ELF-1 (cell line): ENCODE results near the gene FARP1.

ENCODE experiments used
- DNase-seq: peaks from one replicate; pipeline ENCODE4 v3.0.0-alpha.2; 2016; ENCODE audit warnings: low read depth, low spot score

The FARP1 gene

DNA sequence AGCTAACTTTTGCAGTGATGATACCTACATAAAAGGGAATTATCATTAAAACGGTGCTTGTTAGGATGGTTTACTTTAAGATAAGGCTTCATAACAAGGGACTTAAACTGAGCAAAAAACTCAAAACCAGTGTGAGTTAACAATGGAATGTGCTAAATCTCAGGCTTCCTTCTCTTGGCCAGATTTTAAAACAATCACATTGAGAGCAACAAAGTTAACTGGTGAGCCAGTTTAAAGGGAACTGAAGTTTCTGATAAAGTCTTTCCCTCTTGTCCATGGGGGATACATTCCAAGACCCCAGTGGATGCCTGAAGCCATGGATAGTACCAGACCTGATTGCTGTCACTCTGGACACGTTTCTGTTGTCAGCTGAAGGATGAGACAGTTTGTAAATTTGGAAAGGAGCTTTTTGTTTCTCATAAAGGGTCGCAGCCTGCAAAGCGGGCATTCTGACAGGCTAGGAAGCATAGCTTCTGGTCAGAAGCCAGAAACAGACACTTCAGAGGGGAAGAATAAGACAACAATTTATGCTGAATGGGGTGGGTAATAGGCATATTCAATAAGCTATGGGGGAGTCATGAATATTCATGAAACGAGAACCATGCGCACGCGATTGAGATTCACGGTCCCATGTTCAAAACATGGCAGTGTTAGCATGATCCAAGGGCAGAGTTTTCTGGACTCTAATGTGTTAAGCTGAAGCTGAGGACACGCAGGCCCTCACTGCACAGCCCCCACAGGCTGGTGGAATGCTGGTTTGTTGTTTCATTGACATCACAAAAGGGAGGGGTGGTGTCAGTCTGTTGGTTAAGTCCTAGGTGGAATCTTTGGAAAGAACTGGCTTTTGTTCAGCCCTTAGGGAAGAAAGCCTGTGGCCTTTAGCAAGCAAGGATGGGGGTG, 184.7 kb downstream of the FARP1 start:
- peak; percentile 92 for DNase-seq

DNA sequence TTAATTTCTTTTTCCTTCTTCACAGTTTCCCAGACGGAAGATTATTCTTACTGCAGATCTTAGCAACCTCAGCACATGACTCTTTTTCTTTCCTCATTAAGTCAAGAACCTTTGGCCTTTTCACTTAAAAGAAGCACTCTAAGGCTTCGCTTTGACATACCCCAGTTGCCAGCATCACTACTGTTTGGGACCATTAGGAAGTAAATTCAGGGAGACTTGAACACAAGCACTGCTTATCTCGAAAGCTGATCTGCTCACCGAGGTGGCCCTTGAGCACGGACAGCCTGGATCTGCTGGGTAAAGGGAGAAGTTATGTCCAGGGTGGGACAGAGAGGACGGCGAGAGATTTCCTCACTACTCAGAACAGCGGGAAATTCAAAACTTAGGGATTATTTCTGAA, 185.6 kb downstream of the FARP1 start:
- peak; percentile 47 for DNase-seq

DNA sequence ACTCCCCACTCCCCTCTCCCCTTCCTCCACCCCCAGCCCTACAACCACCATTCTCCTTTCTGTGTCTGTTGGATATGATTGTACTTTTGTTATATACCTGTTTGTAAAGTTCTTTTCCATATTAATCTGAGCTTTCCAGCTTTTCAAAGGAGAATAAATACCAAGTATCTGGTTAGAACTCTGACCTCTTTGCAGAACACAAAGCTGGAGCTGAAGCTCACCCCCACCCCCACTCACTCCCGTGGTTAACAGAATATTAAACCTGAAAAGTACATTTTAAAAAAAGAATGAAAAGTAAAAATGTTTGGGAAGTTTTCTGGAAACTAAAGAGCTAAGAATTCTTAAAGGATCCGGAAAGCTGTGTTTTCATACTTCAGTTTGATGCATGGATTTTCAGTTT, 189.3 kb downstream of the FARP1 start:
- no peak for DNase-seq

DNA sequence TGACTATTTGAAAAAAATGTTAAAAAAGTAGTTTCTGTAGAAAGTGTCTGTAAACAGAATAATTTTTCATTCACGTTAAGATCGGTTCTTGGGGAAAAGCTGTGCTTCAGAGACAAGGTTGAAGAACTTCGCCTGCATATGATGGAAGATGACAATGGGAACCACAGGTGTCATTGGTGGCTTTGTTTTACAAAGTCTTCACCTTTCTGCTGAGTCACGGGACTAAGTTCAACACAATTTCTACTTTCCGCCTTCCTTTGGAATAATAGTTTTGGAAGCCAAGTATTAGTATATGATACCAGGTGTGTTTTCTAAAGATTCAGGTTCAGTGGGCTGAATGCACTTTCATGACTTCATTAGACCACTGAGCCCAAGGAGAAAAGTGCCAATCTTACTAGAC, 189.8 kb downstream of the FARP1 start:
- no peak for DNase-seq

DNA sequence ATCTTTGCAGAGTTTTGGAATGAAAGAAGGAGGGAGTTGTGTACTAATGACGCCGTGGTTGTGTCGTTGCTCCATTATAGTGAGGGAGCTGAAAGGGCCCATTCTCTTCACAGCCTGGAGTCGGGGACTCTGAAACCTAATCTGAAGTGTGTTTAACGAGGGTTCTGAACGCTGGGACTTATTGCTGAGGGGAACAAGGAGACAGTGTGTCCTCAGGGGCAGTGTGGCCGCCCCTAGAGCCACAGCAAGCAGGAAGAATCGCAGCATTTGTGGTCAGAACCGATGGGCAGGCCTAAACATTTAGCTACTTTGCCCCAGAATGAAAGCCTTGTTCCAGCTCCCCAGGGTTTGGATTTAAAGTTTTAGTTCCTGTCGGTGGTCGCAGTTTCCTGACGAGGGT, 190.6 kb downstream of the FARP1 start:
- no peak for DNase-seq

GRCh38 chr13:98334620-98335205, 191.8 kb downstream of the FARP1 start:
- no peak for DNase-seq

DNA sequence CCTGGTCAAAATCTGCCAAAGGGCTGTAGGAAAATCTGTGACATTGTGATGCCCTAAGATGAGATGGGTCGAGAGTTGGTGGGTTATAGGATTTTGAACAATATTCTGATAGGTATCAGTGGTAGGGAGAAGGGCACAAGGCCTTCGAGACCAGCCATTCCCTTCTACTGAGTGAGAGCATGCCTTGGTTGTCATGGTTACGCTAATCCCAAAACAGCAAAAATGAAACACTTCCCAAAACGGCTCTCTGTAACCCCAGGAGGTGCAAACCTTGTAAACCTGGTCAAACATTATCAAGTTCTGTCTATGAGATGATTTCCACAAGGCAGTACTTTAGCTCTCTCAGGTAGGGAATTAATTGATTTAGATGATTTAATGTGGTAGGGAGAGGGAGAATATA, 192.8 kb downstream of the FARP1 start:
- DNase-seq, result no peak

GRCh38 chr13:98338310-98338709, 195.4 kb downstream of the FARP1 start:
- DNase-seq, result no peak

DNA sequence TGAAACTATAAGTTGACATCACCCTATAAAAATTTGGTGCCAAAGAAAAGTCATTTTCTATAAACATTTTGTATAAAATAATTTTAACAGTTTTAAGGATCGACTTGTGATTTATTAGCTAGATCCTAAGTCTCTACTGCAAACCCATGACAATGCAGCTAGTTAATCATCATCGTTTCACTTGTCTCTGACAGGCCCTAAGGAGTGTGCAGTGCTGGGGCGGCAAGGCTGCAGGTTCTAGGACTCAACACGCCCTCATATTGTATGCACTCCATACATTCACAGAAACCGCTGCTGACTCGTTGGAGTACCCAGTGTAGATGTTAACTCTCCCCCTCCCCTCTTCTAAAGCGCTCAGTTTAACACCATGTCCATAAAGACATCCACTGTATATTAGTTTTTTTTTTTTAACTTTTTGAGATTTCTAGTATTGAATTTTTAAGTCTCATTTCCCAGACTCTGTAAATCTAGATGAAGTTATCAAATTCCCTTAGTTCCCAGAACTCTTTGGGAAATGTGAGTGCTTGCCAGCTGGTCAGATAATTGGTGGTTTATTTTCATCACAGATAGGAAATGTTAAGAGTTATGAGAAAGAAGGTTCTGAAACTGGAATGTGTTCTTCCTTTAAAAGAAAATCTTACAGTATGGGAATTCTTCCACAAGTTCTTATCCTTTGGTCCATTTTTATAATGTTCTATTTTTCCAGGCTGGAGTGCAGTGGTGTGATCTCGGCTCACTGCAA, 197.0 kb downstream of the FARP1 start:
- DNase-seq, result no peak

DNA sequence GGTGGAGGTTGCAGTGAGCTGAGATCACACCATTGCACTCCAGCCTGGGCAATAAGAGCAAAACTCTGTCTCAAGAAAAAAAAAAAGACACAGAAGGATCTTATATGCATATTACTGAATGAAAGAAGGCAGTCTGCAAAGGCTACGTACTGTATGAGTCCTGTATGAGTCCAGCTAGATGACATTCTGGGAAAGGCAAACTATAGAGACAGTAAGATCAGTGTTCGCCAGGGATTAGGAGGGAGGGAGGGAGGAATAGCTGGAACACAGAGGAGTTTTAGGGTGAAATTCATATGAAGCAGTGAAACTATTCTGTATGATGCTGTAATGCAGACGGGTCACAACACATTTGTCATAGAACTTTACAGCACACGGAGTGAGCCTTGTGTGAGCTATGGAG, 200.1 kb downstream of the FARP1 start:
- DNase-seq, result no peak

DNA sequence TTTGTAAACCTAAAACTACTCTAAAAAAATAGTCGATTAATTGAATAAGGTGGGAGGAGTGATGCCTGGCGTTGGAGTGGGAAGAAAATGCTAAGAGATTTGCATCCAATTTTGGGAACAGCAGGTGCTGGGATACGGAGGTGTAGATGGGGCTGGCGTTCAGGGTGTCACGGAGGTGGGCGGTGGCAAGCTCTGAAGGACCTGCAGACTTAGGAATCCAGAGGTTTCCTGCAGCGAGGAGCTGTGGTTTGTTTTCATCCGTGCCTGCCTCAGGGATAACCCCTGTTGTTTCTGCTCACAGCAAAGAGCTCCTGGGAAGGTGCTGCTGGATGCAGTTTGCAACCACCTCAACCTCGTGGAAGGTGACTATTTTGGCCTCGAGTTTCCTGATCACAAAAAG, 200.6 kb downstream of the FARP1 start:
- DNase-seq, result peak; percentile 49

DNA sequence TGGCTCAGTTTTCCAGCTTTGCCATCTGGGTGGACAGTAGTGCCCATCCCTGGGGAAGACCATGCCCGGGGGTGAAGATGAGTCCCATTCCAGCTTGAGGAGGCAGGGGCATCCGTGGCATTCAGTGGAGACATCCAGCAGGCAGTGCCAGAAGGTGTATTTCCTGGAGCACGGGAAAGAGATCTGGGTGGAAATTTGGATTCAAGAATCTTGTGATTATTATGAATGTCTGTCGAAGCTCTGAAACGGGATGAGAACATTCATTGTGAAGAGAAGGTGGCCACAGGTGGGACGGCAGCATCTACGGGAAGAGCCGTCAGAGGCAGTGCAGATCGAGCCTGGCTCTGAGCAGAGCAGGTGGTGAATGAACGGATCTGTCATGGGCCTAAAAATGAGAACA, 201.5 kb downstream of the FARP1 start:
- DNase-seq, result no peak

DNA sequence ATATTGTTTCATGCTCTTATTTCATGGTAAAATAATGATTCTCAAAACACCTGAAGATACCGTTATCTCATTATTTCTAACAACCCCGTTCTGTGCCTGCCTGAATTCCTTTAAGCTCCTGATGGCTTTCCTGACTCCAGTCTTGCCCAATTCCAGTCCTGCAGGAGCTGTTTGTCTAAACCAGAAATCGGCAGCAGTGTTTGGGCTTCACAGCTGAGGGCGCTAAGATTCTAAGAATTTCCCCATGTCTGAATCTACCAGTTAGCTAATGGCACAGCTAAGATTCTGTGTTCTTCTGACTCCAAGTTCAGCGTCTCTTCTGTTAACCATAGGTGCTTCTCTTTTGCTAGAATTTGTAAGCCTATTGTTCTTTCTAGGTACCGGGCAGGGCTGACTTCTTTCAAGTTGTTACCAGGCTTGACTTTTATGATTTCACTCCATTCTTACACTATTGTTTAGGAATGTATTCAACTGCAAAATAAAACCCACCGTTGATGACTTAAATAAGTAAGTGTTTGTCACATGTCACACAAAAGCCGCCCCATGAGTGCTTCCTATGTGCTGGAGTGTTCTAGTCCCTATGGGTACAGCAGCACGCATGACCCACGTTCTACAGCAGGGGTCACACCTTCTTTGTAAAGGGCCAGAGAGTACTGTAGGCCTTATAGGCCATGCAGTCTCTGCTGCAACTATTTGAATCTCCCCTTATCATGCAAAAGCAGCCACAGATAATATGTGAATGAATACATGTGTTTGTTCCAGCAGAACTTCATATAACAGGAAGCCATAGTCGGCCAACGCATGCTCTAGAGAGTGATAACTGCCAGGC, 202.4 kb downstream of the FARP1 start:
- DNase-seq, result no peak

DNA sequence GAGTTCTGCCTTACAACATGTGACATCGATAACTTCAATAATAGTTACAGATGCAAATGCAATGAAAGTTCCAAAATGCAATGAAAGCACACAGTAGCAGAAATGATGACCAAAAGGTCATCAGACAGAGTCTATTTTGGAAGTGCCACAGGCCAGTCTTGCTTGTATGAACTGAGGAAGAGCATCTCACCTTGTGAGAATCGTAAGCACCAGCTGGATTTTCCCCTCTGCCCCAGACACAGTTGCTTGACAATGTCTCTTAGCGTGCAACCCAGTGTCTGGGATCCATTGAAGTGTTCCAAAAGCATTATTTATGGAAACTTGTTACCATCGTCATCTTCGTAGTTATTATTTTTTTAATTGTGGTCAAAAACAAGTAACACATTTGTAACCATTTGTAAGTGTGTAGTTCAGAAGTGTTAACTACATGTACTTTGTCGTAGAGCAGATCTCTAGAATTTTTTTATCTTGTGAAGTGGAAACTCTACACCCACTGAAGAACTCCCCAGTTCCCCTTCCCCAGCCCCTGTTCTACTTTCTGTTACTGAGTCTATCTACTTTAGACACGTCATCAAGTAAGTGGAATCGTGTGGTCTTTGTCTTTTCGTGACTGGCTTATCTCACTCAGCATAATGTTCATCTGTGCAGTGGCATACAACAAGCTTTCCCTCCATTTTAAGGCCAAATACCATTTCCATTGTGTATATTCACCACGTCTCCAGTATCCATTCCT, 204.2 kb downstream of the FARP1 start:
- no peak for DNase-seq

- no peak for DNase-seq
Measured at GRCh38 chr13:98347756-98348155, 204.9 kb downstream of the FARP1 start.

GRCh38 chr13:98348466-98349200, 205.7 kb downstream of the FARP1 start:
- DNase-seq, result no peak

GRCh38 chr13:98349731-98350305, 206.9 kb downstream of the FARP1 start:
- peak; percentile 67 for DNase-seq

DNA sequence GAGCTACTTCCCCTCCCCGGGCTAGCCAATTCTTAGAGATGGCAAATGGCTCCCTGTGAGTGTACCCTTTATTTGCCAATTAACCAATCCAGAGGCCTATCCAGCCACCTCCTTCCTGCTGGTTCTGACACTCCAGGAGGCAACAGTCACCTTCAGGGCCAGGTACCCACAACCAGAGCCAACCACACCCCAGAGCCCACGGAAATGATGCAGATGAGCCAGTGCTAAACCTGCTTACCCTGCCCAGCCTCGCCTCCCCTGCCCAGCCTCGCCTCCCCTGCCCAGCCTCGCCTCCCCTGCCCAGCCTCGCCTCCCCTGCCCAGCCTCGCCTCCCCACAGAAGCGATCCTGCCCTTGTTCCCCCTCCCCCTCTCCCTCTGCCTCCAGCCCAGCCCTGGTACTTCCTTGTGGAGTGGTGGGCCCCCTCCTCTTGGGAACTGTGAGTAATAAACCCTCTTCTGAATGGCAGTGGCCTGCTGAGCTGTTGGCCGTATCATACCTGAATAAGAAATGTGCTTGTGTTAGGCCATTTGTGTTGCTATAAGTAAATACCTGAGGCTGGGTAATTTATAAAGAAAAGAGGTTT, 207.9 kb downstream of the FARP1 start:
- no peak for DNase-seq

GRCh38 chr13:98351636-98352035, 208.7 kb downstream of the FARP1 start:
- no peak for DNase-seq

GRCh38 chr13:98352226-98352625, 209.3 kb downstream of the FARP1 start:
- no peak for DNase-seq
